Activated CD4-positive, alpha-beta memory T cell treated with anti-CD3 and anti-CD28 coated beads for 36 hours (primary cell): ENCODE results near the gene ZACN. TPM values are rescaled to one million over a fixed set of nuclear protein-coding genes. Genes with fewer than 3 reads are reported as not detected.

ENCODE experiments used
- CTCF ChIA-PET: fragments of 350-600 bp; sonication (Branson Sonifier 250); formaldehyde crosslinking; loops from one replicate; lab custom pipeline; 2021; ENCODE audit warnings: antibody characterized with exemption, inconsistent platforms; lab: Charles Lee
- POLR2A ChIA-PET: fragments of 350-600 bp; sonication (Branson Sonifier 250); formaldehyde crosslinking; loops from one replicate; lab custom pipeline; 2021; ENCODE audit warnings: antibody characterized with exemption; lab: Charles Lee
- DNase-seq: peaks from one replicate; pipeline ENCODE4 v3.0.0-alpha.2; 2020
- H3K27ac Mint-ChIP-seq: one replicate; pipeline ENCODE4 v1.8.0; 2021; ENCODE audit warnings: mixed read lengths
- H3K27me3 Mint-ChIP-seq: one replicate; pipeline ENCODE4 v1.8.0; 2021; ENCODE audit warnings: mixed read lengths
- H3K36me3 Mint-ChIP-seq: one replicate; pipeline ENCODE4 v1.8.0; 2021; ENCODE audit warnings: mixed read lengths
- H3K4me1 Mint-ChIP-seq: one replicate; pipeline ENCODE4 v1.8.0; 2021; ENCODE audit warnings: low read depth, mixed read lengths
- H3K4me3 Mint-ChIP-seq: one replicate; pipeline ENCODE4 v1.8.0; 2021; ENCODE audit warnings: mild to moderate bottlenecking, mixed read lengths
- H3K9me3 Mint-ChIP-seq: one replicate; pipeline ENCODE4 v1.8.0; 2021; ENCODE audit warnings: mixed read lengths
- intact Hi-C: fragments of 100-400 bp; cut with micrococcal nuclease; formaldehyde crosslinking; loops from one replicate; pipeline ENCODE4 v1.15.1; 2023
- total RNA-seq, 2 experiments: library from RNA; stranded (reverse); gene quantifications; one replicate each; pipeline ENCODE4 v1.2.3, GENCODE V29; 2021

Gene ZACN
- total RNA-seq, 2 experiments from 2014 or later: 4.9 to 5.1 TPM

GRCh38 chr17:76092526-76093413 is 13.8 kb downstream of the ZACN start:
- H3K27me3 Mint-ChIP-seq: no peaks in the 10 kb centered on the region
- no peak overlapping the region for H3K4me3 Mint-ChIP-seq
- no peaks in the 10 kb centered on the region for H3K4me1 Mint-ChIP-seq
- ChIA-PET POLR2A (no interaction called here), CTCF (interaction anchor here (1.0 to 1.8 kb wide), 4 partner anchors 73 to 187 kb away, joined by 3 to 6 read pairs (median 6); no protein-coding TSS in a partner anchor)
- DNase-seq: no peak
- peaks cover 31% of the 10 kb centered on the region for H3K36me3 Mint-ChIP-seq
- intact Hi-C loops: no loop called here
- H3K27ac Mint-ChIP-seq: no peak overlapping the region
- H3K9me3 Mint-ChIP-seq: no peaks in the 10 kb centered on the region

GRCh38 chr17:76094046-76094445 is 15.1 kb downstream of the ZACN start:
- H3K36me3 Mint-ChIP-seq: peaks cover 27% of the 10 kb centered on the region
- CTCF ChIA-PET: interaction anchor here (1.3 to 1.8 kb wide), 2 partner anchors 80 to 186 kb away, joined by 5 to 6 read pairs; no protein-coding TSS in a partner anchor
- no peak for DNase-seq
- H3K27me3 Mint-ChIP-seq: no peaks in the 10 kb centered on the region
- no peak overlapping the region for H3K27ac Mint-ChIP-seq
- intact Hi-C loops: no loop called here
- H3K9me3 Mint-ChIP-seq: no peaks in the 10 kb centered on the region
- POLR2A ChIA-PET: interaction anchor here (1.2 kb wide), 1 partner anchor 23 kb away, joined by 4 read pairs; no protein-coding TSS in a partner anchor
- no peaks in the 10 kb centered on the region for H3K4me1 Mint-ChIP-seq
- H3K4me3 Mint-ChIP-seq: no peak overlapping the region

GRCh38 chr17:76095943-76096342 is 17.0 kb downstream of the ZACN start:
- H3K4me1 Mint-ChIP-seq: peaks cover 3% of the 10 kb centered on the region
- H3K4me3 Mint-ChIP-seq: no peak overlapping the region
- DNase-seq: no peak
- POLR2A ChIA-PET: interaction anchor here (1.4 kb wide), 1 partner anchor 11 kb away, joined by 4 read pairs; no protein-coding TSS in a partner anchor
- H3K36me3 Mint-ChIP-seq: peaks cover 26% of the 10 kb centered on the region
- intact Hi-C loops: no loop called here
- H3K27ac Mint-ChIP-seq: no peak overlapping the region
- CTCF ChIA-PET: interaction anchor here (1.2 to 1.6 kb wide), 4 partner anchors 25 to 184 kb away, joined by 3 to 9 read pairs (median 6); no protein-coding TSS in a partner anchor
- H3K9me3 Mint-ChIP-seq: no peaks in the 10 kb centered on the region
- no peaks in the 10 kb centered on the region for H3K27me3 Mint-ChIP-seq

- intact Hi-C loops: no loop called here
- H3K9me3 Mint-ChIP-seq: no peaks in the 10 kb centered on the region
- DNase-seq: no peak
- H3K4me3 Mint-ChIP-seq: no peak overlapping the region
- no peak overlapping the region for H3K27ac Mint-ChIP-seq
- POLR2A ChIA-PET: interaction anchor here (0.6 kb wide), 1 partner anchor 188 kb away, joined by 3 read pairs; no protein-coding TSS in a partner anchor
- H3K36me3 Mint-ChIP-seq: peaks cover 24% of the 10 kb centered on the region
- CTCF ChIA-PET: interaction anchor here (1.2 kb wide), 1 partner anchor 84 kb away, joined by 3 read pairs; no protein-coding TSS in a partner anchor
- H3K27me3 Mint-ChIP-seq: no peaks in the 10 kb centered on the region
- peaks cover 18% of the 10 kb centered on the region for H3K4me1 Mint-ChIP-seq
Observed at GRCh38 chr17:76097716-76098295, 18.8 kb downstream of the ZACN start.

- POLR2A ChIA-PET: interaction anchor here (0.8 to 1.9 kb wide), 4 partner anchors 15 to 213 kb away, joined by 3 to 8 read pairs (median 4); partner anchors contain the start of gene UBALD2
- H3K27ac Mint-ChIP-seq: peak overlapping the region; percentile 92
- H3K4me1 Mint-ChIP-seq: peaks cover 24% of the 10 kb centered on the region
- CTCF ChIA-PET: interaction anchor here (0.7 to 5.5 kb wide), 12 partner anchors 15 to 196 kb away, joined by 3 to 35 read pairs (median 4); no protein-coding TSS in a partner anchor
- no peaks in the 10 kb centered on the region for H3K27me3 Mint-ChIP-seq
- H3K4me3 Mint-ChIP-seq: peak overlapping the region; percentile 98
- H3K9me3 Mint-ChIP-seq: no peaks in the 10 kb centered on the region
- H3K36me3 Mint-ChIP-seq: peaks cover 14% of the 10 kb centered on the region
- no peak for DNase-seq
- intact Hi-C loops: loop anchor here (2.0 kb wide), 2 partner anchors 32 to 88 kb away; no protein-coding TSS in a partner anchor
Observed at GRCh38 chr17:76102944-76103273, 23.9 kb downstream of the ZACN start.

GRCh38 chr17:76103274-76104139 is 24.5 kb downstream of the ZACN start, which contains the start of gene EXOC7:
TSS of gene EXOC7 (minus strand) at chr17:76103787. CDS start at chr17:76103692, 95 bp downstream.
- H3K4me3 Mint-ChIP-seq: peak within 1 kb of the TSS; percentile 98
- ChIA-PET CTCF (interaction anchor here (0.6 to 5.5 kb wide), 15 partner anchors 15 to 198 kb away, joined by 3 to 35 read pairs (median 4); no protein-coding TSS in a partner anchor), POLR2A (interaction anchor here (0.8 to 2.0 kb wide), 6 partner anchors 15 to 212 kb away, joined by 3 to 8 read pairs (median 4); partner anchors contain the start of gene UBALD2)
- DNase-seq: peak; percentile 95
- H3K9me3 Mint-ChIP-seq: no peaks in the 10 kb centered on the region
- peaks cover 24% of the 10 kb centered on the region for H3K4me1 Mint-ChIP-seq
- H3K36me3 Mint-ChIP-seq: peaks cover 13% of the 10 kb centered on the region
- intact Hi-C loops: loop anchor here (2.0 kb wide), 2 partner anchors 33 to 89 kb away; no protein-coding TSS in a partner anchor
- H3K27me3 Mint-ChIP-seq: no peaks in the 10 kb centered on the region
- peak within 1 kb of the TSS; percentile 92 for H3K27ac Mint-ChIP-seq

- Mint-ChIP-seq H3K4me3 (peak overlapping the region; percentile 98), H3K36me3 (peaks cover 13% of the 10 kb centered on the region), H3K27me3 (no peaks in the 10 kb centered on the region), H3K9me3 (no peaks in the 10 kb centered on the region), H3K27ac (peak overlapping the region; percentile 92), H3K4me1 (peaks cover 24% of the 10 kb centered on the region)
- CTCF ChIA-PET: interaction anchor here (0.6 to 5.5 kb wide), 8 partner anchors 17 to 281 kb away, joined by 3 to 35 read pairs (median 4); no protein-coding TSS in a partner anchor
- intact Hi-C loops: no loop called here
- DNase-seq: no peak
- POLR2A ChIA-PET: interaction anchor here (1.0 to 2.0 kb wide), 4 partner anchors 33 to 168 kb away, joined by 3 to 8 read pairs (median 6); partner anchors contain the start of gene UBALD2
Observed at GRCh38 chr17:76104140-76104895, 25.3 kb downstream of the ZACN start.

GRCh38 chr17:76104896-76105231 is 25.9 kb downstream of the ZACN start:
- no peak for DNase-seq
- intact Hi-C loops: no loop called here
- ChIA-PET POLR2A (interaction anchor here (2.0 kb wide), 1 partner anchor 168 kb away, joined by 7 read pairs; no protein-coding TSS in a partner anchor), CTCF (interaction anchor here (0.9 to 5.5 kb wide), 6 partner anchors 16 to 281 kb away, joined by 3 to 35 read pairs (median 8); no protein-coding TSS in a partner anchor)
- Mint-ChIP-seq H3K9me3 (no peaks in the 10 kb centered on the region), H3K4me1 (peaks cover 23% of the 10 kb centered on the region), H3K27me3 (no peaks in the 10 kb centered on the region), H3K4me3 (peak overlapping the region; percentile 98), H3K36me3 (peaks cover 12% of the 10 kb centered on the region), H3K27ac (peak overlapping the region; percentile 92)

GRCh38 chr17:76106703-76107102 is 27.7 kb downstream of the ZACN start:
- H3K27me3 Mint-ChIP-seq: no peaks in the 10 kb centered on the region
- no peak overlapping the region for H3K4me3 Mint-ChIP-seq
- no peak overlapping the region for H3K27ac Mint-ChIP-seq
- POLR2A ChIA-PET: interaction anchor here (1.2 kb wide), 1 partner anchor 11 kb away, joined by 4 read pairs; no protein-coding TSS in a partner anchor
- DNase-seq: no peak
- CTCF ChIA-PET: interaction anchor here (0.9 to 2.4 kb wide), 6 partner anchors 20 to 278 kb away, joined by 4 to 15 read pairs (median 5); partner anchors contain the start of gene SPHK1
- H3K4me1 Mint-ChIP-seq: peaks cover 16% of the 10 kb centered on the region
- H3K9me3 Mint-ChIP-seq: no peaks in the 10 kb centered on the region
- H3K36me3 Mint-ChIP-seq: peaks cover 6% of the 10 kb centered on the region
- intact Hi-C loops: no loop called here

- Mint-ChIP-seq H3K36me3 (peaks cover 6% of the 10 kb centered on the region), H3K4me3 (no peak overlapping the region), H3K4me1 (peaks cover 9% of the 10 kb centered on the region), H3K9me3 (no peaks in the 10 kb centered on the region), H3K27ac (no peak overlapping the region), H3K27me3 (no peaks in the 10 kb centered on the region)
- DNase-seq: no peak
- intact Hi-C loops: no loop called here
- ChIA-PET POLR2A (no interaction called here), CTCF (interaction anchor here (0.9 to 3.2 kb wide), 6 partner anchors 19 to 291 kb away, joined by 3 to 21 read pairs (median 9); no protein-coding TSS in a partner anchor)
Observed at GRCh38 chr17:76107509-76107908, 28.5 kb downstream of the ZACN start.
